ENCODE results near the gene CNTN3.

CNTN3 gene

DNA sequence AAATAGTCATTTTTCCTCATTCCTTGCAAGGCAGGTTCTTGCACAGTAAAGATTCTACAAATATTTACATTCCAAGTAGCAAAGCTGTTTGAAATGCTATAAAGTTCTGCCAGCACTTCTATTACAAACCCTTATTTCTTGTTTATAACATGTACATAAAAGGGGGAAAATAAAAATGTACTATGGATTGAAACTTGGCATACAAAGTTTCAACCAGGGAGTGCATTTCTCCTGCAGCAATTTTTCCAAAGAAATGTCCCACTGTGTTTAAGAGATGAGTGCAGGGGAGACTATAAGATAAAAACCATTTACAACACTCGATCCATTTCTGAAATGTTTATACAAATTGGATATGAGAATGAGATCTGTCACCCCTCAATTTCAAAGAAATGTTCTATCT, 3.3 kb downstream of the CNTN3 start:
- DNase-seq (ENCODE audit: low read depth in 2 of 2): no peak

- no peak for DNase-seq (ENCODE audit: low read depth in 2 of 2)
These were observed 6.7 kb downstream of the CNTN3 start for GRCh38 chr3:74607803-74608202.

- DNase-seq (ENCODE audit: low read depth in 2 of 2): no peak
These were observed 7.5 kb downstream of the CNTN3 start for GRCh38 chr3:74606996-74607395.

GRCh38 chr3:74605437-74605836, 9.0 kb downstream of the CNTN3 start:
- no peak for DNase-seq (ENCODE audit: low read depth in 2 of 2)

DNA sequence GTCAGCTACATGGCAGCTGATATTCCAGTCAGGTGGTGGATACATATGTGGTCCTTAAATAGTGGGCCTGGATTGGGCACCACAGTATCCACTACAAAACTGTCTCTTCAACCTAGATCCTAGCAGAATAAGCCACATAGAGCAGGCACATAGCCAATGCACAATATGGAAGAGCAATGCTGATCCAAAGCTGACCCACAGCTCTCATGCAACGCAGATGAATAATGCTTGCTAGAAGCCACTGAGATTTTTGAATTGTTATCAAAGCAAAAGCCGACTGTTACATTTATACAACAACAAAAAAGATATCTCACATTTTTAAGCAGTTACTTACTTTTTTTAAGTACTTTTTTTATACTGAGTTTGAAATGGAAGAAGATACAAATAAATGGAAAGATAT, 11.2 kb downstream of the CNTN3 start:
- DNase-seq (ENCODE audit: low read depth in 2 of 2): no peak

DNA sequence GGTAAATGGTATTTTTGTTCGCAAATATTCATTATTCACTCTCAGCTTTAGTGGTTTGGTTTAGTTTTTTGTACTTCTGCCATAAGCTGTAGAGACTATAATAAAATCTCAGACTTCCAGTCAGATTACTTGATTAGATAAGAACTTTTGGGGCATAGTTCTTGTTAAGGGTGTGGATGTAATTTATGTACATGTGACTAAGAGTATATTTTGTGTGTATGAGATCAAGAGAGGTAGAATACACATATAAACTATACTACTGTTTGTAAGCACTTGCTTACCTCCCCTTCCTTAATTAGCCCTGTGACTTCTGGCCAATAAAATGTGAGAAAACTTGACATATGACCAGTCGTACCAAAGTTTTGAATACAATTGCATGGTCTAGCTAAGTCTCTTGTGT, 12.0 kb downstream of the CNTN3 start:
- no peak for DNase-seq (ENCODE audit: low read depth in 2 of 2)

GRCh38 chr3:74601793-74602192, 12.7 kb downstream of the CNTN3 start:
- no peak for DNase-seq (ENCODE audit: low read depth in 2 of 2)

DNA sequence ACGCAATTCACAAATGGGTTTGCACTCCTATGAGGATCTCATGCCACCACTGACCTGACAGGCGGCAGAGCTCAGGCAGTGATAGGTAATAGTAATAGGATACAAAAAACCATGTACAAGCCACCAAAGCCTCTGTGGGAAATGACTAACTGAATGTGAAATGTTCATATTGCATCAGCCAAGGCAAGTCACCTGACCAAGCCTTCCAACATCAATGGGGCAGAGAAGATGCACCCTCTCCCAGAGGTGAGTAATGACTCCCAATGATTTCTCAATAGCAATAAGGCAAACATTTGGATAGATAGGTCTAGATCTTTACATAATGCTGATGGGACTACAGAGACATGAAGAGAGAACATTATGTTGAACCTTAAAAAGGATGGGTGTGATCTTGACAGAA, 14.9 kb downstream of the CNTN3 start:
- no peak for DNase-seq (ENCODE audit: low read depth in 2 of 2)

DNA sequence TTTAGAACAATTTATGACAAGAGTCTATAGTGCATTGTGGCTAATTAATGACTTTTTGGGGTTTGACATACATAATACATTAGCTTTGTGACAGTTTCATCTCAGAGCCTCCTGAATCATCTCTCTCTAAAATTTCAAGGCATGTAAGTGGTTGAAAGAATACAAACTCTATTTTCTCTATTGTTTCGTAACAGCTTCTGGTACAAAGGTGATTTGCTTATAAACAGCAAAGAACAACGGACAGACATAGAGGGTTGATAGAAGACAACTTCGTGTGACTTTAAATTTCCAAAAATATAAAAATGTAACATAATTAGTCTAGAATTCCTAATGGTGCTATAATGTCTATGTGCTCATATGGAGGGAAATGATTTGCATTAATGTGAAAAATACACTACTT, 21.3 kb downstream of the CNTN3 start:
- DNase-seq (ENCODE audit: low read depth in 2 of 2): no peak

- DNase-seq (ENCODE audit: low read depth in 2 of 2): no peak
These were observed 22.1 kb downstream of the CNTN3 start for GRCh38 chr3:74592359-74592758.

GRCh38 chr3:74591946-74592345, 22.5 kb downstream of the CNTN3 start:
- DNase-seq (ENCODE audit: low read depth in 2 of 2): no peak

- DNase-seq (ENCODE audit: low read depth in 2 of 2): no peak
These were observed 23.1 kb downstream of the CNTN3 start for GRCh38 chr3:74591342-74591741.

- no peak for DNase-seq (ENCODE audit: low read depth in 2 of 2)
These were observed 23.7 kb downstream of the CNTN3 start for GRCh38 chr3:74590620-74591262.

GRCh38 chr3:74584782-74585181, 29.7 kb downstream of the CNTN3 start:
- no peak for DNase-seq (ENCODE audit: low read depth in 2 of 2)

DNA sequence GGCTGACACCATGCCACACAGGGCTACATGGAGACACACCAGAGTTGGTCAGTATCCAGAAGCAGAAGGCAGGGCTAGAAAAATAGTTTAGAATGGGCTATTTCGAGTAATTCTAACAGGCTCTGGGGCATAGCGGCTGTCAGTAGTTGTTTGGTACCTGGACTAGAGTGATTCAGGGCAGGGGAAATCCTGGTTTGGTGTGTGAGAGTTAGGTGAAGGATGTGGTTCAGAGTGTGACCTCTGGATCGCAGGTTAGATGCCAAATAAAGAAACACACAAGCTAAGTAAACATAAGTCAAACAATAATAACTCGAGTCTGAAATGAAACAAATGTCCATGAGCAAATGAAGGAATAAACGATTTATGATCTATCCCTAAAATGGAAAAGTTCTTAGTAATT, 31.5 kb downstream of the CNTN3 start:
- no peak for DNase-seq (ENCODE audit: low read depth in 2 of 2)

GRCh38 chr3:74575857-74576256, 38.6 kb downstream of the CNTN3 start:
- no peak for DNase-seq (ENCODE audit: low read depth in 2 of 2)

DNA sequence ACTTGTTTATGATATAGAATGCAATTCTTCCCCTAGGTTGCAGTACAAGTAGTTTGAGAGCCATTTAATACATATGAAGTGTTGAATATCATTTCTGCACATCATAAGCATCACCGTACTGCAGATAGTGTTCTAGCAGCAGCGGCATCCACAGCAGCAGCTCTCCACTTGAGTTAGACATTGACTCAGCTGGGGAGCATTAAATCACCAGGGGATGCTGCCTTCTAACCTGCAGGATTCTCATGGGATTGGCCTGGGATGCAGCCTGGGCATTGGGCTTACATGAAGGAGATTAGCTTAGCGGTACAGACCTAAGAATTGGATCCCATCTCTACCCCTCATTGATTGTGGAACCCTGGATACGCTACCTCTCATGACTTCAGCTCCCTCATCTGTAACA, 43.3 kb downstream of the CNTN3 start:
- DNase-seq (ENCODE audit: low read depth in 2 of 2): no peak

Data from stimulated activated CD8-positive, alpha-beta memory T cell treated with anti-CD3 and anti-CD28 coated beads, Interleukin-2, amount 100 ng/mL, for 1 hour (primary cell).